Endothelial cell (in vitro differentiated cells): ENCODE measurements around the gene IRF9. TPM values are rescaled to one million over a fixed set of nuclear protein-coding genes. Genes with fewer than 3 reads are reported as not detected.

Experiments used
- DNase-seq: peaks from one replicate; pipeline ENCODE4 v3.0.0; 2021; ENCODE audit warnings: low spot score
- H3K27ac Mint-ChIP-seq: one replicate; pipeline ENCODE4 v1.8.0; 2021; ENCODE audit warnings: mixed read lengths, inconsistent platforms; ENCODE audit not compliant: unreplicated experiment
- H3K27me3 Mint-ChIP-seq: one replicate; pipeline ENCODE4 v1.8.0; 2021; ENCODE audit warnings: mild to moderate bottlenecking, moderate library complexity, mixed read lengths, inconsistent platforms; ENCODE audit not compliant: unreplicated experiment
- H3K36me3 Mint-ChIP-seq: one replicate; pipeline ENCODE4 v1.8.0; 2021; ENCODE audit warnings: mild to moderate bottlenecking, low read depth, mixed read lengths, inconsistent platforms; ENCODE audit not compliant: unreplicated experiment
- H3K4me1 Mint-ChIP-seq: one replicate; pipeline ENCODE4 v1.8.0; 2021; ENCODE audit warnings: mild to moderate bottlenecking, mixed read lengths, inconsistent platforms; ENCODE audit not compliant: unreplicated experiment
- H3K4me3 Mint-ChIP-seq: one replicate; pipeline ENCODE4 v1.8.0; 2021; ENCODE audit warnings: mild to moderate bottlenecking, mixed read lengths, inconsistent platforms; ENCODE audit not compliant: unreplicated experiment
- H3K9me3 Mint-ChIP-seq: one replicate; pipeline ENCODE4 v1.8.0; 2021; ENCODE audit warnings: mixed read lengths, inconsistent platforms; ENCODE audit not compliant: unreplicated experiment
- total RNA-seq: library from RNA; stranded (reverse); fragmentation: NEBNext Ultra II Directional; extraction: Animal tissue kit (Norgen Biotek cat#: 25700); gene quantifications from one replicate; pipeline ENCODE4 v1.2.1, GENCODE V29; 2021; ENCODE audit not compliant: unreplicated experiment
- TF ChIP-seq, protein P1 (sequence below): fragments of 200-600 bp; sonication (generic); IDR thresholded peaks from one replicate; pipeline ENCODE4 v1.5.0; 2021; ENCODE audit warnings: antibody characterized with exemption; ENCODE audit not compliant: unreplicated experiment

The IRF9 gene
- total RNA-seq, 1 donor from 2014 or later: 25.7 TPM

GRCh38 chr14:24156840-24157239 is 4.2 kb upstream of the IRF9 start:
- TF ChIP-seq, protein P1, sequence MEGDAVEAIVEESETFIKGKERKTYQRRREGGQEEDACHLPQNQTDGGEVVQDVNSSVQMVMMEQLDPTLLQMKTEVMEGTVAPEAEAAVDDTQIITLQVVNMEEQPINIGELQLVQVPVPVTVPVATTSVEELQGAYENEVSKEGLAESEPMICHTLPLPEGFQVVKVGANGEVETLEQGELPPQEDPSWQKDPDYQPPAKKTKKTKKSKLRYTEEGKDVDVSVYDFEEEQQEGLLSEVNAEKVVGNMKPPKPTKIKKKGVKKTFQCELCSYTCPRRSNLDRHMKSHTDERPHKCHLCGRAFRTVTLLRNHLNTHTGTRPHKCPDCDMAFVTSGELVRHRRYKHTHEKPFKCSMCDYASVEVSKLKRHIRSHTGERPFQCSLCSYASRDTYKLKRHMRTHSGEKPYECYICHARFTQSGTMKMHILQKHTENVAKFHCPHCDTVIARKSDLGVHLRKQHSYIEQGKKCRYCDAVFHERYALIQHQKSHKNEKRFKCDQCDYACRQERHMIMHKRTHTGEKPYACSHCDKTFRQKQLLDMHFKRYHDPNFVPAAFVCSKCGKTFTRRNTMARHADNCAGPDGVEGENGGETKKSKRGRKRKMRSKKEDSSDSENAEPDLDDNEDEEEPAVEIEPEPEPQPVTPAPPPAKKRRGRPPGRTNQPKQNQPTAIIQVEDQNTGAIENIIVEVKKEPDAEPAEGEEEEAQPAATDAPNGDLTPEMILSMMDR: no peak
- Mint-ChIP-seq H3K9me3 (no peaks in the 10 kb centered on the region), H3K36me3 (peaks cover 36% of the 10 kb centered on the region), H3K4me1 (peaks cover 21% of the 10 kb centered on the region), H3K27me3 (peaks cover 12% of the 10 kb centered on the region), H3K27ac (peak overlapping the region; percentile 22), H3K4me3 (peak overlapping the region; percentile 26)
- DNase-seq: no peak

- TF ChIP-seq, protein P1: no peak
- Mint-ChIP-seq H3K4me3 (no peak overlapping the region), H3K27me3 (peaks cover 12% of the 10 kb centered on the region), H3K9me3 (no peaks in the 10 kb centered on the region), H3K27ac (no peak overlapping the region), H3K4me1 (peaks cover 25% of the 10 kb centered on the region), H3K36me3 (peaks cover 37% of the 10 kb centered on the region)
- DNase-seq: no peak
These were observed 3.7 kb upstream of the IRF9 start for GRCh38 chr14:24157331-24157730.

DNA sequence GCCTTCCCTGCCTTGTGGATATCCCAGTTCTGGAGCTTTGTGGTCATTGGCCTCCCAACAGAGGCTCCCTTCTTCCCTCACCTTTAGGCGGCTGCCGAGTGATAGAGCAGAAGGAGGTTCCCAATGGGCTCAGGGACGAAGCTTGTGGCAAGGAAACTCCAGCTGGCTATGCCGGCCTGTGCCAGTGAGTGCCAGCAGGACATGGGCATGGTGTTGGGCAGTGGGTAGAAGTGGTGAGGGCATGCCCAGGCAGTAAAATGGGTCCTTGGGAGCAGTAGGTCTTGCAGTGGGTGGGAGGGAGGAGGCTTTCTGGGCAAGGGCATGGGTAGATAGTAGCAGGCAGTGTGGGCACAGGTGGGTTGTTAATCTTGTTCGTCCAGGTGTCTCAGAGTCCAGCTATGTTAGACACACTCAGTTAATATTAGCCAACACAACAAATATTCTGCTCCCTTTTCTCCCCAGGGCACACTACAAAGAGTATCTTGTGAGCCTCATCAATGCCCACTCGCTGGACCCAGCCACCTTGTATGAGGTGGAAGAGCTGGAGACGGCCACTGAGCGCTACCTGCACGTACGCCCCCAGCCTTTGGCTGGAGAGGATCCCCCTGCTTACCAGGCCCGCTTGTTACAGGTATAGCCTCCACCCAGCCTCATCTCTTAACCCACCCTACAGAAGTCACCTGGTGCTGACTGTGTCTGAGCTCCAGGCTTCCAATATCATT is 1.1 kb upstream of the IRF9 start:
- H3K4me1 Mint-ChIP-seq: peaks cover 21% of the 10 kb centered on the region
- H3K9me3 Mint-ChIP-seq: no peaks in the 10 kb centered on the region
- peaks cover 9% of the 10 kb centered on the region for H3K27me3 Mint-ChIP-seq
- H3K36me3 Mint-ChIP-seq: peaks cover 45% of the 10 kb centered on the region
- no peak overlapping the region for H3K27ac Mint-ChIP-seq
- TF ChIP-seq, protein P1: no peak
- H3K4me3 Mint-ChIP-seq: peak overlapping the region; percentile 11
- no peak for DNase-seq

DNA sequence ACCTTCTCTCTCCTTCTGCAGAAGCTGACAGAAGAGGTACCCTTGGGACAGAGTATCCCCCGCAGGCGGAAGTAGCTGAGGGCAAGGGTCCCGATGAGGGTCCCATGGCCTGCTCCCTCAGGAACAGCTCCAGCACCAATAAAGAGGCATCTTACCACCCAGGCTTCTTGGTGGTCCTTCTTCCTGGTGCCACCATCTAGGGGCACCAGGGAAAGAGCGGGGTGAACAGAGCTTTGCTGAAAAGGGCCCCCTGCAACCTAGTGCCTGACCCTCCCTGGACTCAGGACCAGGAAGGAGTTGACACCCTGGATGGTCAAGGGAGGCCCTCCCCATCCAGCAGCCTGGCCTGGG is 591 bp upstream of the IRF9 start:
- TF ChIP-seq, protein P1: no peak
- peaks cover 17% of the 10 kb centered on the region for H3K4me1 Mint-ChIP-seq
- peaks cover 9% of the 10 kb centered on the region for H3K27me3 Mint-ChIP-seq
- H3K9me3 Mint-ChIP-seq: no peaks in the 10 kb centered on the region
- no peak for DNase-seq
- H3K36me3 Mint-ChIP-seq: peaks cover 49% of the 10 kb centered on the region
- H3K27ac Mint-ChIP-seq: no peak overlapping the region
- H3K4me3 Mint-ChIP-seq: no peak overlapping the region

DNA sequence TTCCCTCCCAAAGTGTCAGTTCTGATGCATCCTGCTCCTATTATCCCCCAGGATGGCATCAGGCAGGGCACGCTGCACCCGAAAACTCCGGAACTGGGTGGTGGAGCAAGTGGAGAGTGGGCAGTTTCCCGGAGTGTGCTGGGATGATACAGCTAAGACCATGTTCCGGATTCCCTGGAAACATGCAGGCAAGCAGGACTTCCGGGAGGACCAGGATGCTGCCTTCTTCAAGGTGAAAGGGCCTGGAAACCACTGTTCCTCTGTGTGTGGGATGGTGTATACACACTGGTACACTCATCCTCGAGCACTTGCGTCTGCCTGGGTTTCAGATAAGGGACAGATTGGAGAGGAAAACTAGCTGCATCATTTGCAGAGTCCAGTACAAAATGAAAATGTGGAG is 1.0 kb downstream of the IRF9 start:
- peak overlapping the region; percentile 79 for H3K4me3 Mint-ChIP-seq
- peak overlapping the region; percentile 70 for H3K27ac Mint-ChIP-seq
- peaks cover 47% of the 10 kb centered on the region for H3K36me3 Mint-ChIP-seq
- DNase-seq: no peak
- H3K9me3 Mint-ChIP-seq: no peaks in the 10 kb centered on the region
- peaks cover 9% of the 10 kb centered on the region for H3K27me3 Mint-ChIP-seq
- TF ChIP-seq, protein P1: no peak
- H3K4me1 Mint-ChIP-seq: peaks cover 8% of the 10 kb centered on the region
